Measurements from ENCODE around the gene COA7. TPM values are rescaled to one million over a fixed set of nuclear protein-coding genes. Genes with fewer than 3 reads are reported as not detected.

COA7 gene
- total RNA-seq, 1 donor from 2014 or later = 25.4 TPM

- no peak for DNase-seq (ENCODE audit: low spot score)
Measured at GRCh38 chr1:52635321-52636089, 62.6 kb downstream of the COA7 start.

Other genes with a start within 250 kb of the COA7 start
- gene TUT4, start 145.3 kb downstream of the COA7 start, total RNA-seq = 69.3 TPM
- gene GPX7, start 96.0 kb downstream of the COA7 start, total RNA-seq = 8.9 TPM
- 1.1 TPM for gene SHISAL2A, start 65.2 kb downstream of the COA7 start, total RNA-seq
- gene ZYG11B, start 28.1 kb upstream of the COA7 start, total RNA-seq = 33.3 TPM
- gene ZYG11A, start 144.4 kb upstream of the COA7 start, total RNA-seq = 0.23 TPM
- gene ECHDC2, start 223.4 kb upstream of the COA7 start, total RNA-seq = 196 TPM
- 138 TPM for gene SCP2, start 228.9 kb upstream of the COA7 start, total RNA-seq